CD8-positive, alpha-beta memory T cell (primary cell): ENCODE measurements around the gene SLC17A3. TPM values are rescaled to one million over a fixed set of nuclear protein-coding genes. Genes with fewer than 3 reads are reported as not detected.

Source experiments
- CTCF ChIA-PET: fragments of 350-600 bp; sonication (Branson Sonifier 250); formaldehyde crosslinking; loops from one replicate; lab custom pipeline; 2021; ENCODE audit warnings: antibody characterized with exemption; lab: Charles Lee
- POLR2A ChIA-PET: fragments of 350-600 bp; sonication (Branson Sonifier 250); formaldehyde crosslinking; loops from one replicate; lab custom pipeline; 2021; ENCODE audit warnings: antibody characterized with exemption; lab: Charles Lee
- DNase-seq, 5 donors: peaks; one replicate each; pipeline versions ENCODE4 v3.0.0 to v3.0.0-alpha.2; 2020 to 2022; ENCODE audit warnings: mixed read lengths in 1 of 5
- H3K27ac ChIP-seq: one replicate; pipeline ENCODE4 v1.7.0; 2013; ENCODE audit warnings: low read depth, mild to moderate bottlenecking, low read length, moderate library complexity
- H3K27me3 ChIP-seq: 2 replicates; pipeline ENCODE4 v1.7.0; 2013; ENCODE audit warnings: low read length, mild to moderate bottlenecking; ENCODE audit not compliant: insufficient read depth, poor library complexity, severe bottlenecking
- H3K36me3 ChIP-seq: 2 replicates; pipeline ENCODE4 v1.7.0; 2013; ENCODE audit warnings: mild to moderate bottlenecking, low read length, moderate library complexity; ENCODE audit not compliant: insufficient read depth
- H3K4me1 ChIP-seq: 2 replicates; pipeline ENCODE4 v1.7.0; 2013; ENCODE audit warnings: mild to moderate bottlenecking, low read length, moderate library complexity; ENCODE audit not compliant: insufficient read depth
- H3K4me3 ChIP-seq: 2 replicates; pipeline ENCODE4 v1.7.0; 2013; ENCODE audit warnings: mild to moderate bottlenecking, low read length
- H3K9me3 ChIP-seq: 2 replicates; pipeline ENCODE4 v1.7.0; 2013; ENCODE audit warnings: mild to moderate bottlenecking, low read length
- H3K27ac Mint-ChIP-seq, 8 donors: one replicate each; pipeline ENCODE4 v1.8.0; 2020 to 2021; ENCODE audit warnings: mixed read lengths in 8 of 8, mild to moderate bottlenecking in 6 of 8, inconsistent platforms in 3 of 8, moderate library complexity in 3 of 8
- H3K27me3 Mint-ChIP-seq, 2 donors: one replicate each; pipeline ENCODE4 v1.8.0; 2020 to 2021; ENCODE audit warnings: mixed read lengths in 2 of 2, mild to moderate bottlenecking in 1 of 2, moderate library complexity in 1 of 2
- H3K36me3 Mint-ChIP-seq, 3 donors: one replicate each; pipeline ENCODE4 v1.8.0; 2020 to 2021; ENCODE audit warnings: mixed read lengths in 3 of 3, inconsistent platforms in 1 of 3, mild to moderate bottlenecking in 1 of 3
- H3K4me1 Mint-ChIP-seq, 3 donors: one replicate each; pipeline ENCODE4 v1.8.0; 2020 to 2021; ENCODE audit warnings: mixed read lengths in 3 of 3, inconsistent platforms in 1 of 3, mild to moderate bottlenecking in 1 of 3
- H3K4me3 Mint-ChIP-seq, 7 donors: one replicate each; pipeline ENCODE4 v1.8.0; 2020 to 2021; ENCODE audit warnings: mixed read lengths in 7 of 7, mild to moderate bottlenecking in 6 of 7, moderate library complexity in 4 of 7, inconsistent platforms in 2 of 7
- H3K9me3 Mint-ChIP-seq, 5 donors: one replicate each; pipeline ENCODE4 v1.8.0; 2020 to 2022; ENCODE audit warnings: mixed read lengths in 5 of 5, mild to moderate bottlenecking in 3 of 5, moderate library complexity in 2 of 5, inconsistent platforms in 1 of 5
- polyA plus RNA-seq: library from polyadenylated mRNA; unstranded; fragments of 300-500 nt; fragmentation: Illumina TruSeq; gene quantifications from one replicate; pipeline ENCODE4 v1.2.3, GENCODE V29; 2021
- total RNA-seq, 2 experiments: library from RNA; stranded (reverse); gene quantifications; one replicate each; pipeline ENCODE4 v1.2.3, GENCODE V29; 2021

Gene SLC17A3
- total and polyA plus RNA-seq, 3 experiments from 2014 or later: not detected

DNA sequence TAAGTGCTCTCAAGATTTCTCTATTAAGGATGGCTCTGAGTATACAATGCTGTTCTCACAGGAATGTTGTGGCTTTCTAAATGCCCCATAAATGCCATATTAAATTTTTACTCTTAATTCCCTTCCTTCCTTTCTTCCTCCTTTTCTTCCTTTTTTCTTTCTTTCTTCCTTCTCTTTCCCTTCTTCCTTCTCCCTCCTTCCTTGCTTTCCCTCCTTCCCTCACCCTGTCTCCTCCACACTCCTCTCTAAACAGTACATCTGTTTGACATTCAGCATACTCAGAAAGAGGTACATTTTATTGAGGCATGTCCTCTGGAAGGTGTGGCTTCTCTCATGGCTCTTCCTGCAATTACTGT lies 41.8 kb downstream of the SLC17A3 start:
- POLR2A ChIA-PET: no interaction called here
- H3K27me3 Mint-ChIP-seq: peaks cover 3 to 27% of the 10 kb centered on the region in 2 donors
- no peaks in the 10 kb centered on the region for H3K4me1 ChIP-seq
- H3K36me3 Mint-ChIP-seq: no peaks in the 10 kb centered on the region
- no peaks in the 10 kb centered on the region for H3K4me1 Mint-ChIP-seq
- H3K9me3 ChIP-seq: no peaks in the 10 kb centered on the region
- no peaks in the 10 kb centered on the region for H3K36me3 ChIP-seq
- H3K27ac ChIP-seq: no peak overlapping the region
- no peaks in the 10 kb centered on the region for H3K27me3 ChIP-seq
- H3K4me3 Mint-ChIP-seq: no peak overlapping the region
- H3K9me3 Mint-ChIP-seq: no peaks in the 10 kb centered on the region
- no peak overlapping the region for H3K4me3 ChIP-seq
- no peak for DNase-seq
- H3K27ac Mint-ChIP-seq: no peak overlapping the region
- CTCF ChIA-PET: no interaction called here

DNA sequence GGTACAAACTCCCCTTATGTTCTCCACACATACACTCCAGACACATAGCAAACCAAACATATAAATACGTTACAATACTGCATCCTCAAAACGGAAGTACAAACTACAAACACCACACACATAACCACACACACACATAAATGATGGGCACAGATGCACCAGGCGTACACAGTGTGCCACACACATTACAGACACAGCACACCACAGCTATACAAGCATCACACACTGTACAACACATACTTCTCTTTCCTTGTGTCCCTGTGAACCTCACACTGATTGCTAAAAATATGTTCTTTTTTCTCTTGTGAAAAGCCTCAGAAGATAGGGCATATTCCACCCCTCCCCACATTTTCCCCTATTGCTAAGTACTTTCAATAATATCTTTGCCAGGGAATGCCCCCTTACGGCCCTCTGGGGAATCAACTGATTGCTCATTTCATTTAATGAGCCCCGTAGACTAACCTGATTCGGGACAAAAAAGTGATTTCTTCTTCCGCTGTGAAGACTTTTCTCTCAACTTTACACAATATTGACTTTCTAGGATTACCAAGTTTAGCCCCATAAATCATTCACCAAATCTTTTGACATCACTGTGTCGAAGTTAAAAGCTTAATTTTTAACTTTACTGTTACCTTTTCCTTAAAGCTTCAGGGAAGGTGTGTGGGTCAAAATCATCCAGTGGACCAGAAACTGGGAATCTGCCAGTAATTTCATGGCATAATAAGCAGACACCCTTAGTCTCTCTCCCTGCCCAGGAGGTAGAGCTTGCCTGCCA lies 42.3 kb downstream of the SLC17A3 start, which contains the start of gene SLC17A1:
Gene SLC17A1 (minus strand): TSS at position 521 of the 775 bp plus-strand sequence. CDS start 1,495 bp downstream, outside the sequence.
- H3K9me3 ChIP-seq: no peaks in the 10 kb centered on the region
- no peak within 1 kb of the TSS for H3K4me3 ChIP-seq
- Mint-ChIP-seq H3K27ac (no peak within 1 kb of the TSS), H3K4me1 (no peaks in the 10 kb centered on the region), H3K36me3 (no peaks in the 10 kb centered on the region), H3K4me3 (no peak within 1 kb of the TSS), H3K27me3 (peaks cover 3 to 27% of the 10 kb centered on the region in 2 donors), H3K9me3 (no peaks in the 10 kb centered on the region)
- POLR2A ChIA-PET: no interaction called here
- H3K27ac ChIP-seq: no peak within 1 kb of the TSS
- H3K4me1 ChIP-seq: no peaks in the 10 kb centered on the region
- CTCF ChIA-PET: no interaction called here
- DNase-seq: no peak
- no peaks in the 10 kb centered on the region for H3K36me3 ChIP-seq
- no peaks in the 10 kb centered on the region for H3K27me3 ChIP-seq

DNA sequence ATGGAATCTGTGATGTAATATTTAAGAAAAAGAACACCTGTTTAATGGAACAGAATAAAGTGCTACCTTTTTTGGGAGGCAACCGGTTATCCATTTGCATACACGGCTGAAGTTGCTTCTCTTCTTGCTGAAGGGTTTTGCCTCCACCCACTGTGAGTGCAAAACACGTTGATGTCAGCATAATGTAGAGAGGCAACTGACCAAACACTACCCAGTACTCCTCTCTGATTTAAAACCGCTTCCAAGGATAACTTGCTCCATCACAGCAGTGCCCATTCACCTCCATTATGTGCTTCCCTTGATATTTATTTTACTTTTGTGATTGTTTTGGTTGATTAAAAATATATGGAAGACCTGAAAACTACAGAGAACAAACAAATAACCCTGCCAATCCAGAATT lies 43.6 kb downstream of the SLC17A3 start:
- DNase-seq: no peak
- no peaks in the 10 kb centered on the region for H3K4me1 ChIP-seq
- no peak overlapping the region for H3K4me3 ChIP-seq
- no peaks in the 10 kb centered on the region for H3K27me3 ChIP-seq
- POLR2A ChIA-PET: no interaction called here
- Mint-ChIP-seq H3K9me3 (peaks cover 5 to 10% (median 8%) of the 10 kb centered on the region in 5 donors), H3K27me3 (peaks cover 10 to 36% of the 10 kb centered on the region in 2 donors), H3K36me3 (peaks cover 0 to 9% (median 0%) of the 10 kb centered on the region in 3 donors), H3K4me3 (no peak overlapping the region), H3K27ac (no peak overlapping the region), H3K4me1 (no peaks in the 10 kb centered on the region)
- H3K36me3 ChIP-seq: no peaks in the 10 kb centered on the region
- no peaks in the 10 kb centered on the region for H3K9me3 ChIP-seq
- H3K27ac ChIP-seq: no peak overlapping the region
- CTCF ChIA-PET: no interaction called here

DNA sequence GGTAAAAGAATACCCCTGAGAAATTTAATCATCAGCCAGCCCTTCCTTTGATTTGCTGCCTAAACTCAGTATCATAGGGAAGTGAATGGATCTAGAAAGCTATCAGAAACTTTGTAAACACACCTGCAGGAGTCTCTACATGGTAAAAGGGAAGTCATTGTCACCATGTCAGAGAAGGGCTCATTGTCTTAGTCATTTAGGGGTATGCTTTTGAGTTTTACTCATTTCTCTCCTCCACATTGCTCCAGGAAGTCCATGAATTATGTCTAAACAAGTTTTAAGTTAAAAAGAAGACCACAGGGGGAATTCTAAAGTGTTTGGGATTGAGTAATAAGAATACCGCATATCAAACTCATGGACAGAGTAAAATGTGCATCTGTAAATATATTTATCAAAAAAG lies 44.7 kb downstream of the SLC17A3 start:
- no peak for DNase-seq
- H3K4me1 ChIP-seq: no peaks in the 10 kb centered on the region
- Mint-ChIP-seq H3K36me3 (peaks cover 0 to 10% (median 0%) of the 10 kb centered on the region in 3 donors), H3K9me3 (peaks cover 7 to 16% (median 12%) of the 10 kb centered on the region in 5 donors), H3K4me3 (no peak overlapping the region), H3K27me3 (peaks cover 15 to 45% of the 10 kb centered on the region in 2 donors), H3K4me1 (no peaks in the 10 kb centered on the region), H3K27ac (no peak overlapping the region)
- CTCF ChIA-PET: no interaction called here
- no peaks in the 10 kb centered on the region for H3K27me3 ChIP-seq
- H3K9me3 ChIP-seq: no peaks in the 10 kb centered on the region
- no peak overlapping the region for H3K4me3 ChIP-seq
- no peak overlapping the region for H3K27ac ChIP-seq
- POLR2A ChIA-PET: no interaction called here
- no peaks in the 10 kb centered on the region for H3K36me3 ChIP-seq

- H3K4me1 Mint-ChIP-seq: no peaks in the 10 kb centered on the region
- H3K36me3 ChIP-seq: no peaks in the 10 kb centered on the region
- no peaks in the 10 kb centered on the region for H3K9me3 ChIP-seq
- peaks cover 7 to 16% (median 11%) of the 10 kb centered on the region in 5 donors for H3K9me3 Mint-ChIP-seq
- peaks cover 20 to 34% of the 10 kb centered on the region in 2 donors for H3K27me3 Mint-ChIP-seq
- H3K36me3 Mint-ChIP-seq: peaks cover 0 to 10% (median 0%) of the 10 kb centered on the region in 3 donors
- H3K27ac Mint-ChIP-seq: no peak overlapping the region
- POLR2A ChIA-PET: no interaction called here
- H3K27me3 ChIP-seq: no peaks in the 10 kb centered on the region
- DNase-seq: no peak
- CTCF ChIA-PET: no interaction called here
- H3K4me3 Mint-ChIP-seq: no peak overlapping the region
- H3K4me1 ChIP-seq: no peaks in the 10 kb centered on the region
- no peak overlapping the region for H3K27ac ChIP-seq
- no peak overlapping the region for H3K4me3 ChIP-seq
Observed at GRCh38 chr6:25821341-25821740, 52.7 kb downstream of the SLC17A3 start.

DNA sequence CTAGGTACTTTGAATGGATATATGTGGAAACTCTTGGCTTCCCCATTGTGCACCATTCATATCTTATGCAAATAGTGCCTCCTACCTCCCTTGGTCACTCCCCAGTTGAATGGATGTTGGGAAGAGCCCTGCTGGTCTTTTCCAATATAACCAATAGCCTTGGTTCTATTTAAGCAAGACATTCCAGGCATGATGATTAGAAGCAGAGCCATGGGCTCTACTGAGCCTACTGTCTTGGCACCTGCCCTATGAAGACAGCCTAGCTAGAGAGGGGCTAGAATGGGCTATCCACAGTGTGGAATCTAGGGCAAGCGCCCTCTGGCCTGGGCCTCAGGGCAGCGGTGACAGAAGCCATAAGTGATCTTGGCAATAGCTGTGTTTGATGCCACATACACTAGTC lies 57.8 kb downstream of the SLC17A3 start:
- Histone ChIP-seq H3K27ac (no peak overlapping the region), H3K4me1 (no peaks in the 10 kb centered on the region), H3K27me3 (no peaks in the 10 kb centered on the region), H3K36me3 (no peaks in the 10 kb centered on the region), H3K9me3 (no peaks in the 10 kb centered on the region), H3K4me3 (no peak overlapping the region)
- Mint-ChIP-seq H3K27ac (no peak overlapping the region), H3K4me3 (no peak overlapping the region), H3K4me1 (no peaks in the 10 kb centered on the region), H3K9me3 (peaks cover 0 to 6% (median 3%) of the 10 kb centered on the region in 5 donors), H3K36me3 (no peaks in the 10 kb centered on the region), H3K27me3 (peaks cover 7 to 29% of the 10 kb centered on the region in 2 donors)
- POLR2A ChIA-PET: no interaction called here
- CTCF ChIA-PET: no interaction called here
- no peak for DNase-seq

GRCh38 chr6:25815194-25815593 lies 58.8 kb downstream of the SLC17A3 start:
- no peaks in the 10 kb centered on the region for H3K27me3 ChIP-seq
- Mint-ChIP-seq H3K4me3 (no peak overlapping the region), H3K4me1 (no peaks in the 10 kb centered on the region), H3K27ac (no peak overlapping the region), H3K27me3 (peaks cover 5 to 30% of the 10 kb centered on the region in 2 donors), H3K9me3 (peaks cover 0 to 6% (median 3%) of the 10 kb centered on the region in 5 donors), H3K36me3 (no peaks in the 10 kb centered on the region)
- ChIA-PET CTCF (no interaction called here), POLR2A (no interaction called here)
- no peaks in the 10 kb centered on the region for H3K36me3 ChIP-seq
- DNase-seq: no peak
- H3K4me1 ChIP-seq: no peaks in the 10 kb centered on the region
- no peak overlapping the region for H3K27ac ChIP-seq
- H3K4me3 ChIP-seq: no peak overlapping the region
- H3K9me3 ChIP-seq: no peaks in the 10 kb centered on the region

- Histone ChIP-seq H3K4me1 (no peaks in the 10 kb centered on the region), H3K36me3 (no peaks in the 10 kb centered on the region), H3K27me3 (no peaks in the 10 kb centered on the region), H3K27ac (no peak overlapping the region), H3K9me3 (no peaks in the 10 kb centered on the region), H3K4me3 (no peak overlapping the region)
- Mint-ChIP-seq H3K27ac (no peak overlapping the region), H3K9me3 (peaks cover 0 to 3% (median 0%) of the 10 kb centered on the region in 5 donors), H3K4me3 (no peak overlapping the region), H3K27me3 (peaks cover 20 to 51% of the 10 kb centered on the region in 2 donors), H3K4me1 (no peaks in the 10 kb centered on the region), H3K36me3 (peaks cover 0 to 5% (median 0%) of the 10 kb centered on the region in 3 donors)
- ChIA-PET CTCF (no interaction called here), POLR2A (no interaction called here)
- DNase-seq: no peak
Observed at GRCh38 chr6:25804804-25805203, 69.2 kb downstream of the SLC17A3 start.
